Peyer's patch (tissue), 4 donors: ENCODE measurements around the gene ASF1B.

Experiments
- CTCF ChIP-seq, 6 experiments: fragments of 450-650 bp in 4 of 6; fragments of 200-600 bp in 2 of 6; sonication (generic) in 1 of 6; IDR thresholded peaks; one replicate each; pipeline ENCODE4 v1.5.1; 2017 to 2019; ENCODE audit warnings: antibody characterized with exemption in 6 of 6, mild to moderate bottlenecking in 3 of 6, moderate library complexity in 1 of 6
- POLR2A ChIP-seq, 2 donors: fragments of 450-650 bp; IDR thresholded peaks; one replicate each; pipeline ENCODE4 v1.5.1; 2017; ENCODE audit warnings: antibody characterized with exemption in 2 of 2, mild to moderate bottlenecking in 2 of 2, moderate library complexity in 2 of 2

GRCh38 chr19:14096272-14096992 lies 40.0 kb downstream of the ASF1B start:
- TF ChIP-seq POLR2A (IDR thresholded peaks at IDR 0.05) (no peak), CTCF (IDR thresholded peaks at IDR 0.05) (no peak)
